NK-92 treated with Interleukin-12 subunit alpha and Interleukin-12 subunit beta, amount 100 ng/mL, for 24 hours (cell line): Measurements from ENCODE around the gene SLC22A16.
"Not testable (repeated sequence)": the region's sequence is repeated elsewhere in the genome, so short reads cannot be mapped to it uniquely, and the experiment has no call there.

Source experiments
- DNase-seq: peaks from one replicate; lab custom pipeline; 2025; lab: John Stamatoyannopoulos, UW

Gene SLC22A16

GRCh38 chr6:110488606-110489190 lies 12.3 kb upstream of the SLC22A16 start:
- no peak for DNase-seq

DNA sequence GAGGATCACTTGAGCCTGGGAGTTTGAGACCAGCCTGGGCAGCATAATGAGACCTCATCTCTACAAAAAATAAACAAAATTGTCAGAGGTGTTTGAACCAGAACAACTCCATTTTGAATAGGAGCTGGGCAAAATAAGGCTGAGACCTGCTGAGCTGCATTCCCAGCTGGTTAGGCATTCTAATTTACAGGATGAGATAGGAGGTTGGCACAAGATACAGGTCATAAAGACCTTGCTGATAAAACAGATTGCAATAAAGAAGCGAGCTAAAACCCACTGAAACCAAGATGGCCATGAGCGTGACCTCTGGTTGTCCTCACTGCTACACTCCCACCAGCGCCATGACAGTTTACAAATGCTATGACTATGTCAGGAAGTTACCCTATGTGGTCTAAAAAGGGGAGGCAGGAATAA lies 11.6 kb upstream of the SLC22A16 start:
- not testable (repeated sequence) for DNase-seq

GRCh38 chr6:110486756-110487155 lies 10.3 kb upstream of the SLC22A16 start:
- DNase-seq: no peak

DNA sequence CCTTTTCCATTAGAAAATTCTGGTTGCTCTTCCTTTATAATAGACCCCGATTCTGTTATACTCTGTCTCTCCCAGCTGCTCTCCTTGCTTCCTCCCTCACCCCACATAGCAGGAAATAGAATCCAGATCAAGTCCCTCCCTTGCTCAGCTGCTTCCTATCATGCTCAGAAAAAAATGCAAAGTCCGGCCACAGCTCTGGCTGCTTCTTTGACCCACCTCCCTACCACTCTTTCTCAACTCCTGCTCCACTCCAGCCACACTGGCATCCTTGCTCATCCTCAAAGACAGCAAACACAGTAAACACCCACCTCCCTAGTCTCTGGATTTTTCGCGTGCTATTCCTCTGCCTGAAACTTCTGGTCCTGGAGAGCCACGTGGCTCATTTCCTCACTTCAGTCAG lies 9.1 kb upstream of the SLC22A16 start:
- no peak for DNase-seq

GRCh38 chr6:110484321-110484720 lies 7.9 kb upstream of the SLC22A16 start:
- DNase-seq: no peak

GRCh38 chr6:110482774-110483400 lies 6.5 kb upstream of the SLC22A16 start:
- no peak for DNase-seq

DNA sequence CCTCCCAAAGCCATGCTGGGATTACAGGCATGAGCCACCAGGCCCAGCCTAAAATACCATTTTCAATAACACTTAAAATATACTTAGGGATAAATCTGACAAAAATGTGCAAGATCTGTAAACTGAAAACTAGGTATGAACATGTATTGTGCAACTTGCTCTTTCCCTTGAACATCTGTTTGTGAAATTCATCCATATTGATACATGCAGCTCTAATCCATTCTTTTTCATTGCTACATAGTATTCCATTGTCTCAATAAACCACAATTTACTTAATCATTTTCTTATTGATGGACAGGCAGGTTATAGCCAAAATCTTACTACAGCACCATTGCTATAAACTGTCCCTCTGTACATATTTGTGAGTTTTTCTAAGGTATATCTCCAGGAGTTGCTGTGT lies 4.7 kb upstream of the SLC22A16 start:
- no peak for DNase-seq

DNA sequence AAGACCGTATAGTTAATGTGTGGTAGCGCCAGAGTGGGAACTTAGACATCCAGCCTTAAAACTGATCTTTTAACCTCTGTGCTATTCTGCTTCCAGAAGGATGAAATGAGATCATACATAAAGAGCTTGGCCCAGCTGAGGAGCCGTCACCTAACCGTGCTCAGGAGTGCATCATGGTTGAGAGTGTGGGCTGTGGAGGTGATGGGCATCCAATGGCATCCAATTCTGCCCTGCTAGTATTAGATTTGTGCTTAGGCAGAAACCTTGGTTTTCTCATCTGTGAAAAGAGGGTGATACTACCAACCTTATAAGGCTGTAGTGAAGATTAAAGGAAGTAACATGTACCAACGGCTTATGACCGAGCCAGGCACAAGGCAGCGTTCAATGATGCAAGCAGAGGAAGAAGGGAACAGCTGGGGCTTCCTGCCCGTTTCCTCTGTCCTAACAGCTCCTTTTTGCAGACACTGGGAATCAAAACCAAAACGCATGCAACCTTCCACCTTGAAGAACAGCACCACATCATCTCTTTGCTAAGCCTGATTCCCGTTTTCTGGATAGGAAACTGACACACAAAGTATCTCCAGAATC lies 1.3 kb downstream of the SLC22A16 start:
- DNase-seq: no peak

GRCh38 chr6:110474500-110474899 lies 1.9 kb downstream of the SLC22A16 start:
- DNase-seq: no peak

- no peak for DNase-seq
Observed at GRCh38 chr6:110472739-110473138, 3.7 kb downstream of the SLC22A16 start.

DNA sequence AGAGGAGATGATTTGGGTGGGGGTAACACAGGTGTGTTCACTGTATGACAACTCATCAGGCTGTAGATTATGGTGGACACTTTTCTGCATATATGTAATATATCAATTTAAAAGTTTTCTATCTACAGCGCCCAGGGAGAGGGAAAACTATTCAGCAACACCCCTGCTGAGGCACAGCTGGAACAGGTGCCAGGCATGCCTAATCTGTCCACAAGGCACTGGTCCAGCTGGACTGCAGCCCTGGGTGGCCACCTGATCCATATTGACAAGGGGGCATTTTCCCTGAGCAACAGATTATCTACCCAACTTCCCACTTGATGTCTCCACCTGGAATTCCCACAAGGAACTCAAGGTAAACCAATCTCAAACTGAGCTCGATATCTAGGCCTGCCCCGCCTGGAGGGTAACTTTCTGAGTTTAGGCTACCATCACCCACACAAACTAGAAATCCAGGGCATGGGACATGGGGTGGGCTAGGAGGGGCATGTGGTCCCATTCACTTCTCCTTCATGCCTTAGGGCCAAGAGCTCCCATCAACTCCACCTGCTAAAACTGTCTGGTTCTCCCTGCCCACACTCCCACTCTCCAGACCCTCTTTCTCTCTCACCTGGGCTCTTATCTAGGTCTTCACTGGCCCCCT lies 4.6 kb downstream of the SLC22A16 start:
- no peak for DNase-seq

DNA sequence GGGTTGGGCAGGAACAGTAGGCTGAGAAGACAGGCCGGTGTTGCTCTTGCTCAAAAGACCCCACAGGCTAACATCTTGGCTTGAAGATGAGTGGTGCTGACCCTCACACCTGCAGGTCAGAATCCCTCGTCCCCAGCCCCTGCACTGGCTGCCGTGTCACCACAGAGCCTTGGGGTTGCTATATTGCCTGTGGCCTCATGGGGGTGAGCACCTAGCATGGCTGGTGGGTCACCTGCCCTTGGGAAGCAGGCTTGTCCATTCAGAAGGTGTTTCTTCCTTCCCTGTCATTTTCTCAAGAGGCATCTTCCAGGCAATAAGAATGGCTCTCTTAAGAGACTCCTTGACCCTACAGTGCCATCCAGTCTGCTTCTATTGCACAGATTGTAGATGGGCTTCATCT lies 7.7 kb downstream of the SLC22A16 start:
- DNase-seq: no peak

GRCh38 chr6:110467566-110468140 lies 8.8 kb downstream of the SLC22A16 start:
- DNase-seq: no peak

DNA sequence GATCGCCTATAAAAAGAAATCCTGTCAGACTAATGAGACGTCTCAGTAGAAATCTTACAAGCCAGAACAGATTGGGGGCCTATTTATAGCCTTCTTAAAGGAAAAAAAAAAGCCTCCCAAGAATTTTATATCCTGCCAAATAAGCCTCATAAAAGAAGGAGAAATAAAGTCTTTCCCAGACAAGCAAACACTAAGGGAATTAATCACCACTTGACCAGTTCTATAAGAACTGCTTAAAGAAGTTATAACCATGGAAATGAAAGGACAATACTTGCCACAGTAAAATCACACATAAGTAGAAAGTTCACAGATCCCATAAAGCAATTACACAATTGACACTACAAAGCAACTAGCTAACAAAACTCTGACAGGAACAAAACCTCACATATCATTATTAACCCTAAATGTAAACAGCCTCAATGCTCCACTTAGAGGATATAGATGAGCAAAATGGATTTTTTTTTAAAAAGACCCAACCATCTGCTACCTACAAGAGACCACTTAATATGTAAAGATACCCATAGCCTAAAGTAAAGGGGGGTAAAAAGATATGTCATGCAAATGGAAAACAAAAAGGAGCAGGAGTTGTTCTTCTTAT lies 13.4 kb downstream of the SLC22A16 start:
- no peak for DNase-seq

GRCh38 chr6:110461376-110461775 lies 15.0 kb downstream of the SLC22A16 start:
- DNase-seq: no peak

- no peak for DNase-seq
Observed at GRCh38 chr6:110459137-110459536, 17.3 kb downstream of the SLC22A16 start.

GRCh38 chr6:110458476-110458875 lies 17.9 kb downstream of the SLC22A16 start:
- no peak for DNase-seq

DNA sequence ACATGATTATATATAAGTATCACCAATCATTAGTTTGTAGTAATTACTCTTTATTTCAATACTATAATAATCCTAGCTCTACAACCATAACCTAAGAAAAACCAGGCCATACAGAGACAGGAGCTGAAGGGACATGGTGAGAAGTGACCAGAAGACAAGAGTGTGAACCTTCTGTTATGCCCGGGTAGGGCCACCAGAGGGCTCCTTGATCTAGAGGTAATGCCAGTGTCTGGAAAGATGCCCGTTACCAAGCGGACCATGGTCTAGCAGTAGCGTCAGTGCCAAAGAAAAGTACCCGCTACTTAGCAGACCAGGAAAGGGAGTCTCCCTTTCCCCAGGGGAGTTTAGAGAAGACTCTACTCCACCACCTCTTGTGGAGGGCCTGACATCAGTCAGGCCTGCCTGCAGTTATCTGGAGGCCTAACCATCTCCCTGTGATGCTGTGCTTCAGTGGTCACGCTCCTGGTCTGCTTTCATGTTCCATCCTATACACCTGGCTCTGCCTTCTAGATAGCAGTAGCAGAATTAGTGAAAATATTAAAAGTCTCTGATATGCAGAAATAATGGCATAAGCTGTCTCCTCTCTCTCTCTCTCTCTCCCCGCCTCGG lies 18.7 kb downstream of the SLC22A16 start:
- peak; percentile 4 for DNase-seq

DNA sequence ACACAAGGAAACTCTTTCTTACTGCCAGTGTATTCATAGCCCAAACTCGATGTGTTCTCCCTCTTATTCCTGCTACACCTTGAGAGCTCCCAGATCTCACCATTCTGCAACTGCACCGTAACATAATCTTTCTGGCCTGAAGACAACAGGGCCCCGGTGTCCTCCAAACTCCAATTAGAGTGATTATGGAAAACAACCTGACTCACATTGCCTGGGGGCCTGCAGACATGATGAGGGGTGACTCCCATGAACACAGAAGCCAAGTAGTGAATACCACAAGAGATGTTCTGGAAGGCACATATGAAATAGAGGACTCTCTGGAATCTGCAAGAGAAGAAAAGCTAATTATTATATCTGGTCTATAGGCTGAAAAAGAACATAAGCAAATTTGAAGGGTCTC lies 19.7 kb downstream of the SLC22A16 start:
- DNase-seq: no peak

DNA sequence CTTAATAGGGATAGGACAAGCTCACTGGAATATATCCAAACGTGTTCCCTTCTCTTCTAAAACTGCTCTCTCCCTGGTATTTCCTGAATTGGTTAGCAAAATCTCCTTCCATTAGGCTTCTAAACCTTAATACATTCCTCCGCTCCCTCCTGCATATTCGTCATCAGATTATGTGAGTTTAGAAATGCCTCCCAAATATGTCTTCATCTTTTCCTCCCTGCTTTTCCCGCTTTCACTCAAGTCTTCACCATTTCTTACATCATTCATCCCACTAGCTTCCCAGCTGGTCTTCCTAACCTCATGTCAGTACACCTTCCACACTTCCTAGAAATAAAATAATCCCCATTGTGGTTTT lies 26.9 kb downstream of the SLC22A16 start:
- no peak for DNase-seq

DNA sequence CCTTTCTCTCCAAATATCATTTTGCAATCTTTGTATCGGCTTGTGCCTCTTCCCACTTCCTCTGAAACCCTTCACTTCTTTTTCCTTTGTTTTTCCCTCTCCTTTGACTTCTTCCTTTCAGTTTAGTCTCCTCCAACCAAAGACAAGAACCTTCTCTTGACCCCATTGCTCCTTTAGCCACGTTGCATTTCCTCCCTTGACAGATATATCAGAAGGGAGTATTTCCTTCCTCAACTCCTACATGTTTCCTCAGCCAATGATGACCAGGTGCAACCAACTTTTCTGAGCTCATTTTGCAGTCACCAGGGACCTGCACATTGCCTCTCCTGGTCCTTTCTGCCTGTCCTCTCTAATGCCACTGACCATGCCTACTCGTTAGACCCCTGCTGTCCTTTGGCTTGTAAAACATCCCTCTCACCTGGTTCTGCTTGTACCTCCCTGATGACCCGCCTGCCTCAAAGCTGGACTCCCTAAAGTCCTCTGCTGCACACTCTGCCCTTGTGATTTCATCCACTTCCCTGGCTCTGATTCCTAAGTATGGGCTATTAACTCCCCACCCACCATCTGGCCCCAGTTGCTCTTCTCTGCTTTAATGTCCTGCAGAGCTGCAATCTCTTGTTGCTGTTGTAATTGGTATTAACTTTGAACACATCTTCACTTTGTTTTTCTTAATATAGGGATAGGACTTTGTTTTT lies 27.4 kb downstream of the SLC22A16 start:
- DNase-seq: no peak

- DNase-seq: no peak
Observed at GRCh38 chr6:110447761-110448160, 28.7 kb downstream of the SLC22A16 start.
